CD14-positive monocyte (primary cell): ENCODE results near the gene NOC2L. TPM values are rescaled to one million over a fixed set of nuclear protein-coding genes. Genes with fewer than 3 reads are reported as not detected.

Experiments
- DNase-seq, 3 donors: peaks; one replicate each; pipeline ENCODE4 v3.0.0-alpha.2; 2011 to 2022
- H2AFZ ChIP-seq: 2 replicates; pipeline ENCODE4 v1.6.0; 2012; ENCODE audit warnings: mild to moderate bottlenecking, low read depth, low read length, inconsistent platforms; ENCODE audit not compliant: insufficient read depth, poor library complexity, severe bottlenecking
- H3K27ac ChIP-seq, 2 donors: 1 replicate in 1 of 2; 2 replicates in 1 of 2; pipeline ENCODE4 v1.5.1; 2012 to 2013; ENCODE audit warnings: low read length in 2 of 2, control low read depth in 1 of 2, inconsistent platforms in 1 of 2, low read depth in 1 of 2, mild to moderate bottlenecking in 1 of 2
- H3K27me3 ChIP-seq, 2 donors: one replicate each; pipeline versions ENCODE4 v1.6.0 to v1.6.1; 2011 to 2013; ENCODE audit warnings: low read length in 2 of 2; ENCODE audit not compliant: control insufficient read depth in 2 of 2, insufficient read depth in 2 of 2
- H3K36me3 ChIP-seq, 2 donors: replicated peaks in 1 of 2; 1 replicate in 1 of 2; 2 replicates in 1 of 2; pipeline versions ENCODE4 v1.5.1 to v1.6.1; 2012 to 2013; ENCODE audit warnings: low read length in 2 of 2, control low read depth in 1 of 2, inconsistent platforms in 1 of 2, mild to moderate bottlenecking in 1 of 2; ENCODE audit not compliant: insufficient read depth in 2 of 2, control insufficient read depth in 1 of 2
- H3K4me1 ChIP-seq, 2 donors: 1 replicate in 1 of 2; 2 replicates in 1 of 2; pipeline versions ENCODE4 v1.5.1 to v1.6.1; 2012 to 2013; ENCODE audit warnings: low read length in 2 of 2, control low read depth in 1 of 2, inconsistent platforms in 1 of 2, mild to moderate bottlenecking in 1 of 2, moderate library complexity in 1 of 2; ENCODE audit not compliant: insufficient read depth in 2 of 2, control insufficient read depth in 1 of 2
- H3K4me2 ChIP-seq: replicated peaks from 2 replicates; pipeline ENCODE3; 2012; ENCODE audit warnings: low read length, moderate library complexity, mild to moderate bottlenecking; ENCODE audit not compliant: poor library complexity, severe bottlenecking; ENCODE audit errors: extremely low read depth
- H3K4me3 ChIP-seq, 3 experiments: fragments of 200-600 bp in 1 of 3; sonication (generic) in 1 of 3; replicated peaks in 1 of 3; 1 replicate in 2 of 3; 2 replicates in 1 of 3; pipeline ENCODE4 v1.5.1; 2011 to 2013; ENCODE audit warnings: low read length in 3 of 3, mild to moderate bottlenecking in 3 of 3, control low read depth in 2 of 3, low read depth in 2 of 3, inconsistent platforms in 1 of 3, moderate library complexity in 1 of 3
- H3K79me2 ChIP-seq: 2 replicates; pipeline ENCODE4 v1.6.0; 2012; ENCODE audit warnings: mild to moderate bottlenecking, control low read depth, inconsistent platforms, low read length, moderate library complexity; ENCODE audit not compliant: insufficient read depth
- H3K9ac ChIP-seq: 2 replicates; pipeline ENCODE4 v1.6.0; 2017; ENCODE audit warnings: low read length, mild to moderate bottlenecking; ENCODE audit not compliant: insufficient read depth, poor library complexity, severe bottlenecking
- H3K9me3 ChIP-seq, 2 donors: replicated peaks in 1 of 2; 1 replicate in 1 of 2; 2 replicates in 1 of 2; pipeline versions ENCODE4 v1.5.1 to v1.6.1; 2012 to 2013; ENCODE audit warnings: low read length in 2 of 2, control low read depth in 1 of 2; ENCODE audit not compliant: control insufficient read depth in 1 of 2, insufficient read depth in 1 of 2
- H4K20me1 ChIP-seq: 2 replicates; pipeline ENCODE4 v1.6.0; 2012; ENCODE audit warnings: mild to moderate bottlenecking, low read length, control low read depth, moderate library complexity; ENCODE audit not compliant: insufficient read depth
- H3K27ac Mint-ChIP-seq, 7 donors: one replicate each; pipeline ENCODE4 v1.8.0; 2020; ENCODE audit warnings: mild to moderate bottlenecking in 7 of 7, mixed read lengths in 7 of 7, moderate library complexity in 6 of 7, inconsistent platforms in 2 of 7
- H3K27me3 Mint-ChIP-seq, 3 donors: one replicate each; pipeline ENCODE4 v1.8.0; 2021 to 2022; ENCODE audit warnings: low read depth in 3 of 3, mild to moderate bottlenecking in 3 of 3, mixed read lengths in 3 of 3, moderate library complexity in 3 of 3, inconsistent platforms in 1 of 3
- H3K36me3 Mint-ChIP-seq, 2 donors: one replicate each; pipeline ENCODE4 v1.8.0; 2020; ENCODE audit warnings: mixed read lengths in 2 of 2, inconsistent platforms in 1 of 2, mild to moderate bottlenecking in 1 of 2
- H3K4me1 Mint-ChIP-seq: one replicate; pipeline ENCODE4 v1.8.0; 2020; ENCODE audit warnings: mild to moderate bottlenecking, mixed read lengths
- H3K4me3 Mint-ChIP-seq, 2 donors: one replicate each; pipeline ENCODE4 v1.8.0; 2020; ENCODE audit warnings: mild to moderate bottlenecking in 2 of 2, mixed read lengths in 2 of 2, moderate library complexity in 1 of 2
- H3K9me3 Mint-ChIP-seq, 7 donors: one replicate each; pipeline ENCODE4 v1.8.0; 2020 to 2022; ENCODE audit warnings: mixed read lengths in 7 of 7, mild to moderate bottlenecking in 6 of 7, moderate library complexity in 6 of 7, inconsistent platforms in 2 of 7
- CTCF ChIP-seq: fragments of 200-600 bp; IDR thresholded peaks from one replicate; pipeline ENCODE4 v1.8.0; 2022; ENCODE audit warnings: antibody characterized with exemption, mild to moderate bottlenecking
- WGBS: methylation state at CpG from one replicate; pipeline ENCODE4 v1.1.5; 2013; ENCODE audit warnings: missing lambda C conversion rate; ENCODE audit not compliant: insufficient coverage; 5-methylcytosine and 5-hydroxymethylcytosine counted together
- intact Hi-C, 2 donors: fragments of 100-400 bp; cut with micrococcal nuclease; formaldehyde crosslinking; loops; one replicate each; pipeline versions ENCODE4 v1.15.0 to v1.15.1; 2023
- polyA plus RNA-seq, 3 donors: library from polyadenylated mRNA; depleted of rRNA in 1 of 3; unstranded in 2 of 3; stranded (reverse) in 1 of 3; fragments of 300-500 nt in 2 of 3; fragments of >200 nt in 1 of 3; fragmentation: Illumina TruSeq in 2 of 3; gene quantifications; 1 replicate in 2 of 3; 2 replicates in 1 of 3; pipeline ENCODE4 v1.2.3, GENCODE V29; 2012 to 2021

Gene NOC2L
- polyA plus RNA-seq, 3 donors = 34.5 to 47.9 (median 35.8) TPM

DNA sequence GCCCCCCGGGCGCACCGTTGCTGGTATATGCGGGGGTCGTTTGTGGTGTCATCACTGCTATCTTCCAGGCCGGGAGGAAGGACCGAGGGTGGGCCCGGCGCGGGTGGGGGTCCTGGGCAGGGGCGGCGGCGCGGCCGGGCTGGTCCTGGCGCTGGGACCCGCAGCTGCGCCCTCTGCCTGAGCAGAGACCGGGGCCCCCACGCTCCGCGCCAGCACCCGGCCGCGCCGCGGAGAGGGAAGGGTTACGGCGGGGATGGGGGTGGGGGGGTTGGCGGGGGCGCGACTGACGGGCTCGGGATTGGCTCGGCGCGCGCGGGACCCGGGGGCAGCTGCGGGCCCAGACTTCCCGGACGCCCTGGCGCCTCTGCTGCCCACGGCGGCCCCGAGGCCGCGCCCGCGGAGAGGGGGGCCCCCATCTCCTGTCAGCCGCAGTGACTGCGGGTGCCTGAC, 49.2 kb downstream of the NOC2L start:
- TF ChIP-seq CTCF = no peak
- Histone ChIP-seq H4K20me1 (no peaks in the 10 kb centered on the region), H3K4me3 (no peak overlapping the region), H3K9me3 (no peaks in the 10 kb centered on the region), H2AFZ (no peak overlapping the region), H3K27ac (no peak overlapping the region), H3K36me3 (no peaks in the 10 kb centered on the region), H3K9ac (no peak overlapping the region), H3K4me2 (no peak overlapping the region), H3K79me2 (no peaks in the 10 kb centered on the region), H3K27me3 (peaks cover 0 to 36% of the 10 kb centered on the region in 2 donors), H3K4me1 (peaks cover 21 to 26% of the 10 kb centered on the region in 2 donors)
- DNase-seq = no peak
- peaks cover 30 to 53% (median 39%) of the 10 kb centered on the region in 3 donors for H3K27me3 Mint-ChIP-seq
- 11% methylated on average over 17 of the region's 53 CpGs for WGBS
- H3K36me3 Mint-ChIP-seq = peaks cover 0 to 3% of the 10 kb centered on the region in 2 donors
- no peak overlapping the region for H3K27ac Mint-ChIP-seq
- intact Hi-C loops = loop anchor here in 1 of 2 donors (10.0 kb wide), 1 partner anchor 55 kb away; the partner anchor contains the start of genes KLHL17 and PLEKHN1
- peak overlapping the region in 1 of 2 donors; percentile 26 for H3K4me3 Mint-ChIP-seq
- H3K9me3 Mint-ChIP-seq = peaks cover 0 to 5% (median 2%) of the 10 kb centered on the region in 7 donors
- H3K4me1 Mint-ChIP-seq = peaks cover 27% of the 10 kb centered on the region

- H3K27me3 Mint-ChIP-seq = peaks cover 30 to 58% (median 37%) of the 10 kb centered on the region in 3 donors
- Histone ChIP-seq H3K27me3 (peaks cover 0 to 40% of the 10 kb centered on the region in 2 donors), H3K9ac (no peak overlapping the region), H3K4me1 (peaks cover 24 to 27% of the 10 kb centered on the region in 2 donors), H4K20me1 (no peaks in the 10 kb centered on the region), H3K36me3 (no peaks in the 10 kb centered on the region), H3K27ac (no peak overlapping the region), H3K4me3 (no peak overlapping the region), H3K9me3 (no peaks in the 10 kb centered on the region), H2AFZ (no peak overlapping the region), H3K4me2 (no peak overlapping the region), H3K79me2 (no peaks in the 10 kb centered on the region)
- H3K4me3 Mint-ChIP-seq = no peak overlapping the region
- peaks cover 0 to 3% of the 10 kb centered on the region in 2 donors for H3K36me3 Mint-ChIP-seq
- peaks cover 0 to 5% (median 2%) of the 10 kb centered on the region in 7 donors for H3K9me3 Mint-ChIP-seq
- intact Hi-C loops = loop anchor here in 1 of 2 donors (10.0 kb wide), 1 partner anchor 56 kb away; the partner anchor contains the start of genes KLHL17 and PLEKHN1
- no peak for TF ChIP-seq CTCF
- peaks cover 29% of the 10 kb centered on the region for H3K4me1 Mint-ChIP-seq
- no CpG with 5 or more reads among the region's 16 CpGs for WGBS
- no peak overlapping the region for H3K27ac Mint-ChIP-seq
- no peak for DNase-seq
These were observed 50.4 kb downstream of the NOC2L start for GRCh38 chr1:908661-909060.
